Cardiac fibroblast (primary cell): ENCODE measurements around the gene NAT9.

Experiments used
- DNase-seq, 2 donors: peaks; one replicate each; pipeline versions ENCODE4 v3.0.0 to v3.0.0-alpha.2; 2010; ENCODE audit warnings: low read depth in 2 of 2
- H3K4me3 ChIP-seq, 2 donors: replicated peaks in 1 of 2; 1 replicate in 1 of 2; 2 replicates in 1 of 2; pipeline ENCODE4 v1.5.1; 2011; ENCODE audit warnings: low read depth in 2 of 2, low read length in 2 of 2, mild to moderate bottlenecking in 2 of 2, moderate library complexity in 1 of 2
- TF ChIP-seq, protein P1 (sequence below): IDR thresholded peaks from one replicate; pipeline ENCODE4 v1.5.1; 2011; ENCODE audit warnings: low read depth, mild to moderate bottlenecking, low read length, inconsistent platforms

Gene NAT9

DNA sequence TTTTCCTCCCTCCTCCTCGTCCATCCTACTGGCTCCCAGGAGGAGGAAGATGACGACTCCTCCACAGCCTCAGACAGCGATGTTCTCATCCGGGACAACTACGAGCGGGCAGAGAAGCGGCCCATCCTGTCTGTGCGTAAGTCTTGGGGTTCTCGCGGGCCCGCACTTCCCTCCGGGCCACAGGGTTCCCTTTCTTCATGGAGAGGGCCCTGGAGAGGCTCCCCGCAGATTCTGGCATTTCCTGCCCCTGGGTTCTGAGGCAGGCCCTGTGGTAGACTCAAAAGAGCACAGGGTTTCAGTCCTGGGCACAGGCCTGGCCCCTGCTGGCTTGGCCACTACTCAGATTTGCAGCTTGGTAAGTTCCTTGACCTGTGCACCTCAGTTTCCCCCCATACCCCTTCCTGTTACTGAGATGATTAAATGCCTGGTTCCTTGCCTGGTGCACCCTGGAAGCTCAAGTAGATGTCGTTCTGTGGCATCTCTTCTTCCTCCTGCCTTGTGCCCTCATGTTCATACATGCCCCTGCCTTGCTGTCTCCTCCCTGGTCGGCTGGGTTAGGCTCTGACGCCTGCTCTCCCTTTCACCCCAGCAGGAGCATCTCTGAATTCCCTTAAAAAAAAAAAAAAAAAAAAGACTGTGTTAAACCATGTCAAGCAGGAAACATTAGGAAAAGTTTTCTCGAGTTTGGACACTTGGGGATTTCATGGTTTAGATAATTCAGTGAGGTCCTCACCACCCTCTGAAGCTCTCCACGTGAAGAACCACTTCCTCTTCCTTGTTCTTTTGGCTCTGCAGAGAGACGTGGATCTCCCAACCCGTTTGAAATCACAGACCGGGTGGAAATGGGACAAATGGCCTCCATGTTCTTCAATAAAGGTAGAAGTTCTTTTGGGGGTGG lies 14.3 kb upstream of the NAT9 start:
- DNase-seq = no peak
- H3K4me3 ChIP-seq = no peak overlapping the region
- TF ChIP-seq, protein P1, sequence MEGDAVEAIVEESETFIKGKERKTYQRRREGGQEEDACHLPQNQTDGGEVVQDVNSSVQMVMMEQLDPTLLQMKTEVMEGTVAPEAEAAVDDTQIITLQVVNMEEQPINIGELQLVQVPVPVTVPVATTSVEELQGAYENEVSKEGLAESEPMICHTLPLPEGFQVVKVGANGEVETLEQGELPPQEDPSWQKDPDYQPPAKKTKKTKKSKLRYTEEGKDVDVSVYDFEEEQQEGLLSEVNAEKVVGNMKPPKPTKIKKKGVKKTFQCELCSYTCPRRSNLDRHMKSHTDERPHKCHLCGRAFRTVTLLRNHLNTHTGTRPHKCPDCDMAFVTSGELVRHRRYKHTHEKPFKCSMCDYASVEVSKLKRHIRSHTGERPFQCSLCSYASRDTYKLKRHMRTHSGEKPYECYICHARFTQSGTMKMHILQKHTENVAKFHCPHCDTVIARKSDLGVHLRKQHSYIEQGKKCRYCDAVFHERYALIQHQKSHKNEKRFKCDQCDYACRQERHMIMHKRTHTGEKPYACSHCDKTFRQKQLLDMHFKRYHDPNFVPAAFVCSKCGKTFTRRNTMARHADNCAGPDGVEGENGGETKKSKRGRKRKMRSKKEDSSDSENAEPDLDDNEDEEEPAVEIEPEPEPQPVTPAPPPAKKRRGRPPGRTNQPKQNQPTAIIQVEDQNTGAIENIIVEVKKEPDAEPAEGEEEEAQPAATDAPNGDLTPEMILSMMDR = no peak

DNA sequence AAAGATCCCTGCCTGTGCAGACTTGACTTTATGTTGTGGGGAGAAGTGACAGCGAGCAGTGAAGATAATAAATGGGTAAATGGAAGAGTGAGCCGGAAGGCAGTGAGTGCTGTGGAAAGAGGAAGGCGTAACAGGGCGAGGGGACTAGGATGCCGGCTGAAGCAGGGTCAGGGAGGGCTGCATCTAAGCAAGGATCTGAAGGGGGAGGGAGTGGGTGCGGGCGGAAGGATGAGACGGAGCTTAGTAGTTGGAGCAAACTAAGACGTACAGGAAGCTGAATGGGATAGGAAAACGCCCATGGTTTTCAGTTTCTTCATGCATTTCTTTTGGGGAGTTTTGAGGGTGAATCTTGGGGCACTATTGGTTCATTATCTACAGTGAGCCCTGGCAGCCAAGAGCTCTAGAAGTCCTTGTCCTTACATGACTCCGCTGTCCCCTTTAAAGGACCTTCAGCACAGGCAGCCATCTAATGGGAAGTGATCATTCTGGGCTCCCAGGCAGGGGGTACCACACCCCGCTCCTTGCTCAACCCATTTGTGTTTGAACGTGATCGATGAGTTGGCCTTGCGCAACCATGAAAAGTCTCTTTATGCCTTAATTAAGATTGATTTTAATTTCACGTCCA lies 10.4 kb upstream of the NAT9 start:
- DNase-seq = no peak

DNA sequence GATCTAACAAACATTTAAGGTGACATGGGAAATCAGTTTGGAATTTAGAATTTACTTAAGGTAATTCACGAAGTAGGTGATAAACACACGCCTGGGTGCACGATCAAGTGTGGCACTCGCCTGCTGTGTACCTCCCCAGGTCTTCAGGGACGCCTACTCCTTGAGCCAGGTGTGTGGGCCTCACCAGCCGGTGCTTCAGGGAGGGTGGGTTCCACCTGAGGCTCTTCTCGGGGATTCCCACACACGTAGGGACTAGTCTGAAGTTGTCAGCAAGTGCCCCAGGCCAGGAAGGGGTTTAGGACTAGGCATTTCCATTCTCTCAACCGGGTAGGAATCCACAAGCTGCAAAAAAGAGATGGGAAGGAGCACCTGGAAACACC lies 9.8 kb upstream of the NAT9 start:
- TF ChIP-seq, protein P1 = no peak
- DNase-seq = no peak
- no peak overlapping the region for H3K4me3 ChIP-seq

More for the DNA sequence above, 10.4 kb upstream of the NAT9 start:
- TF ChIP-seq, protein P1 = no peak
- H3K4me3 ChIP-seq = no peak overlapping the region

DNA sequence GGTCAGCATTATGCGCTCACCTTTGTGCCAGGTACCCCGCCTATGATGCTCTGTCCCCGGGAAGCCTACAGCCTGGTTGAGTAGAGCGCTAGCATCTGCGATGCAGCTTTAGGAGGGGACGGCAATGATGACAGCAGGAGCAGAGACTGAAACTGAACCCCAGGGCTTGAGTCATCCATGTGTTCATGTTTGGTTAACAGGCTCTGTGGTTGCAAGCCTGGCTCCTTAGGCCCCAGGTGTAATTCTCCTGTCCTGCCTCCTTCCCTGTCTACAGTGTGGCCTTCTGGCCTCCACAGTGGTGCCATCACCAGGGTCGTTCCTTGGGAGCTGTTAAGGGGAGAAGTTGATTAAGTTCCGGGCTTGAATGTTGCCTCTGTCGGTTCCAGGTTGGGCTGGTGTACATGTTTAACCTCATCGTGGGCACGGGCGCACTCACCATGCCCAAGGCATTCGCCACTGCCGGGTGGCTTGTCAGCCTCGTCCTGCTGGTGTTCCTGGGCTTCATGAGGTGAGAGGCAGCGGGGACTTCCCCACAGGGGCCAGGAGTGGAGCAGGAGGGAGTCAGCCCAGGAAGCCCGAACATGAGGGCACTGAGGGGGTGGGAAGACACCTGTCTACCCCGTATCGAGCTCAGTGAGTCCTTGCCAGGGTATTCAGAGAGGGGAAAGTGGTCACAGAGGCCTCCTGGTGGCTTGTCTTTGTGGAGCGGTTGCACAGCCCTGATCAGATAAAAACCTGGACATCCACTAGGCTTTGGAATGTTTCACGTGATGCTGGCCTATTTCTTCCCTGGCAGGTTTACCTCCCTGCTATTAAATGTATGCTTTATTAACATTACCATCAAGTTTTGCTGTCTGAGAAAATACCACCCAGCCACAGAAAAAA lies 9.2 kb upstream of the NAT9 start:
- no peak for DNase-seq
- H3K4me3 ChIP-seq = no peak overlapping the region
- TF ChIP-seq, protein P1 = no peak

DNA sequence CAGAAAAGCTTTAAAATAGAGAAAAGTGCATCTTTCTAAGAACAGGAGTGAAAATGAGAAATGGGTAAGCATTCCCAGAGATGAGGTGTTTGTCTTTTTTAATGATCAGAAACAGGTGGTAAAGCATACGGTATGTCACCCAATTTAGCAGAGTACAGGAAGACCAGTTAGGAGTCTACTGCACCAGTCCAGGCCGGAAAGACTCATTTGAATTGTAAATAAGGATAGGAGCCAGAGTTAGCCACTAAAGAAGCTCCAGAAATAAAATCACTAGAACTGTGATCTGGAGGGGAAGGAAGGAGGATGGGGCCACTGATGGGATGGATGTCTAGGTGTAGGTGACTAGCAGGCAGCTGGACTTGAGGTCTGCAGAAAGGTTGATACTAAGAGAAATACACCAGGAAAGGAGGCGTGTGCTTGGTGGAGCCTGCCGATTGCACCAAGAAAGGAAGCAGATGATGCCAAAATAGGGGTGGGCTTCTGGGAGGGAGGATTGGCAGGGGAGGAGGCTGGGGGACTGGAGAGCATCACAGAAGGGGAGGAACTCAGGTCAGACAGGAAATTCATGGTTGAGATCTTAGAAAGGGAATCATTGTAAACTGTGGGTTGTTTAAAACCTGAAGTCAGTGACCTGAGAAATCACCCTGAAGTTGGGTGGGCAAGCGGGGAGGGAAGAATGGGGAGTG lies 8.1 kb upstream of the NAT9 start:
- TF ChIP-seq, protein P1 = no peak
- no peak for DNase-seq
- no peak overlapping the region for H3K4me3 ChIP-seq

DNA sequence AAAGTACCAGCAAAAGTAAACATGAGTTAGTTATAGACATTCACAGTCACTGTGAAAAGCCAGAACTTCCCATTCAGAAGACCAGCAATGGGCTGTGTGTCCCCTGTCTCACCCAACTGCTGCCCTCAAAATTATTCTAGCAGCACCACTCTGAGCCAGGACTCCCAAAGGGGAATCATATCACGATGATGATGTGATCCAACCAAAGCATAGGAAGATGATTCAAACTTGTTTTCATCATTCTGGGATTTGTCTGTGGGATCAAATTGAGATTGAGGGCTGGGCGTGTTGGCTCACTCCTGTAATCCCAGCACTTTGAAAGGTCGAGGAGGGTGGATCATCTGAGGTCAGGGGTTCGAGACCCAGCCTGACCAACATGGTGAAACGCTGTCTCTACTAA lies 6.4 kb upstream of the NAT9 start:
- H3K4me3 ChIP-seq = no peak overlapping the region
- DNase-seq = no peak

More for the DNA sequence above, 6.4 kb upstream of the NAT9 start:
- TF ChIP-seq, protein P1 = no peak
